ENCODE results near the gene MPRIP.

GRCh38 chr17:17075125-17075781 lies 33.0 kb downstream of the MPRIP start:
- TF ChIP-seq CTCF (IDR thresholded peaks at IDR 0.05) (no peak), EZH2 (IDR thresholded peaks at IDR 0.05; ENCODE audit: borderline replicate concordance, insufficient read depth, low read depth, low read length, poor library complexity, severe bottlenecking) (no peak)
